HG03097 (cell line): Measurements from ENCODE around the gene AMPH.

ENCODE experiments used
- ATAC-seq: cut with Tn5 transposase; IDR thresholded peaks from one replicate; pipeline ENCODE4 v1.9.1; 2021; ENCODE audit not compliant: unreplicated experiment, low FRiP score

AMPH gene

GRCh38 chr7:38548605-38549004 lies 82.6 kb downstream of the AMPH start:
- ATAC-seq, result no peak

DNA sequence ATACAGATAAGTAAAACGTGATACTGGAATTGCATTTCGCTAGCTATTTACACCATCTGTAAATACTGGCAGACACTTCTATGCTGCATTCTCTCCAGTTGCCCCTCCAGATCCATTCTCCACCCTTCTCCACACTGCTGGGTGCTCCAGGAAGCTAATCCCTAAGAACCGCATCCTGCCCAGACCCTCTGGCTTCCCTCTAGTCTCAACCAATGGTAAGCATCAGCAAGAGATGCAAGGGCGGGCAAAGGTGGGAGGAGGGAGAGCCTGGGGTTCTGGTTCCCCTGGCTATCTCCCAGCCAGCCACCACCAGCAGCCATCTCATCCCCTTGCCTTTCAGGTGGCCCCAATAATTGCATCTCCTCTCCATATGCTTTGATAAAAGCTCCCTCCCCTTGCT lies 84.4 kb downstream of the AMPH start:
- ATAC-seq, result no peak

GRCh38 chr7:38545977-38546376 lies 85.2 kb downstream of the AMPH start:
- no peak for ATAC-seq

DNA sequence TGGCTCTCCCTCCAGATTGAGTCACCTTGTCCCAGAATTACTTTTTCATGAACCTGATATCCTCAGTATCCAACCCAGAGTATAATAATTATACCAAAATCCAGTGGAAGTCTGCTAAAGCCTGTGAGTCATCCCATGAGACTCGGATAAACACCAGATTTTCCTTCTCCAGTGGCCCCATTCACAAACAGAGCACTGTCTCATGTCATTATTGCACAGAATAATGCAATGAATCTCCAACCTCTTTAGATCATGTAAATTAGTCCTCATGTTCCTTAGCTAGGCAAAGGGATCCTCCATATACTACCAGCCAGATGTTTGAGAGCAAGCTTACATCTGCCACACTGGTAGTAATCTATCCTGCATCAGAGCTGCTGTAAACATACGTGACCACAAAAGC lies 89.0 kb downstream of the AMPH start:
- no peak for ATAC-seq

DNA sequence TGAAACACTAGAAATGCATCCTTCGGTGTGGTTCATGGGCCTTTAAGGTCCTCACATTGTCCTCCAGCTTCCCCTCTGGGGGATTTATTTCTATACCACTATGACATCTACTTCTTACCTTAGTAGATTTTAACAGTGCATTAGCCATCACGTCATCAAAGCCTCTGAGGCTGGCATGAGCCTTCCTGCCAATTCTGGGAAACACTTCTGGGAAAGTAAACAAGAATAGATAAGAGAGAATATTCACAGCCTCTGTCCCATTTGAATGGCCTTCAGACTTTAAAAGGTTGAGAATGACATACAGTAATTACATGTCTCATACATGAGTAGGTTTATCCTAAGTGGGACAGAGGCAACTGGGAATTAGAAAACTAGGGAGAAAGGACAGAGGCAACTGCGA lies 89.7 kb downstream of the AMPH start:
- ATAC-seq, result no peak

DNA sequence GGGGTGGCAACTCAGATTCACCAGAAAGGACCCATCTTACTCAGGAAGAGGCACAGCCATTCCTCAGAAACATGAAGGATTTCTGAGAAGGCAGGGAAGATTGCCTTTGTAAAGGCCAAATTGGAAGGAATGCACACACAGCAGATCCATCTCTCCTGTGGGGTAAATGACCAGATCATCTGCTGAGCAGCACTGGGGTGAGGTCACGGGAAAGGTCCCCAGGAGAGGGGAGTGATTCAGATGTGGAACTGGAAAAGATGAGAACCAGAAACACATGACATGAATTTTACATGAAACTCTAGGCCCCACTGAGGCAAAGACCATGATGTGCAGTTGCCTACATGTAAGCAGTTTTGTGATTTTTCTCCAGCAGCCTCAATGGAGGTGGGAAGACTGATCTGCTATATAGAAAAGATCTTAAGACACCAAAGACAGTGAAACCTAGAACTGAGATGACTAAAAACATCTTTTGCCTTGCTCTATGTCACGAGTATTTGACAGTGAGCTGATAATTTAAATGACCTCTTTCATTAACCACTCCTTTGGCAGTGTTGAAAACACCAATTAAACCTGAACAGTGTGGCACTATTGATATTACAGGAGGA lies 91.6 kb downstream of the AMPH start:
- no peak for ATAC-seq

GRCh38 chr7:38535073-38535472 lies 96.1 kb downstream of the AMPH start:
- ATAC-seq, result no peak

DNA sequence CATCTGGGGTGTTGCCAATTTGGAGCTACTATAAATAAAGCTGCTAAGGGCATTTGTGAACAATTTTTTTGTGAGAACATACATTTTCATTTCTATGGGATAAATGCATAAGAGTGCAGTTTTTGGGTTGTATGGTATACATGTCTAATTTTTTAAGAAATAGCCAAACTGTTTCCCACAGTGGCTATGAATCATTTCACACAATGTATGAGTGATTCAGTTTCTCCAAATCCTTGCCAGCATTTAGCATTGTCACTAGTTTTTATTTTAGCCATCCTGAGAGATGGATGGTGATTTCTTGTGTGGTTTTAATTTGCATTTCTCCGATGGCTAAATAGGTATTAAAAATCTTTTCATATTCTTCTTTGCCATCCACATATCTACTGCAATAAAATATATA lies 105.3 kb downstream of the AMPH start:
- no peak for ATAC-seq

GRCh38 chr7:38524786-38525185 lies 106.4 kb downstream of the AMPH start:
- no peak for ATAC-seq

DNA sequence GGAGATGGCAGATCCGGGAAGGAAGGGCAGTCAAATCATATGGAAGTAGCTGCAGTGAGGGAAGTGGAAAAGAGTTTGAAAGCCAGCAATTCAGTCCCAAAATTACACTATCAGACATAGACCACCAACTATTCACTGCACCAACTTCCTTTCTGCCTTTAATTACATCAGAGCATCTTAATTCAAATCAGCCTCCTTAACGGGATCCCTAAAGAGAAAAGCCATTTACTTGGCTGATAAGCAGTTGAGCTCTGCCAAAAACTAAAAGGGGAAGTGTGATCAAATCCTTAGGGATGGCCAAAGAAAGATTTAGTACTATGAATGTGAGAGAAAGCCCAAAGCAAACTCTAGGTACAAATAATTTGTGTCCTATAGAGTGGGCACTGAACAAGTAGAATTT lies 110.4 kb downstream of the AMPH start:
- no peak for ATAC-seq

GRCh38 chr7:38518541-38518940 lies 112.6 kb downstream of the AMPH start:
- no peak for ATAC-seq

DNA sequence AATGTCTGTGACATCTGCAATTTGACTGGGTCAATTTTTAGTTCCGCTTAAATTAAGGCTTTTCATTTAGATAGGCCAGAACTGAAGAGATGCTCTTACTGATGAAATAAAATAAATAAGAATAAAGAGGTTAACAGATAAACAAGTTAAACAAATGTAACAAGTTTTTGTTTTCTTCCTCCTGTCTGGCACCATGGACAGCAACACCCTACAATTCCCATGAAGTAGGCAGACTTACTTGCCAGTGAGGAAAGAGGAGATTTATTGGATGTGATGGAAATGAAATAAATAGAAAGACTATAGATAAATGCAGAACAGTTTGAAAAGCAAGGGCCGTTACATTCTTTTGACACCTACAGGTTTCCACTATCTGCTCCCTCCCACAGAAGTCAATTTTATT lies 118.5 kb downstream of the AMPH start:
- no peak for ATAC-seq

- no peak for ATAC-seq
These were observed 118.9 kb downstream of the AMPH start for GRCh38 chr7:38512291-38512690.

GRCh38 chr7:38507384-38507783 lies 123.8 kb downstream of the AMPH start:
- ATAC-seq, result no peak

- ATAC-seq, result no peak
These were observed 124.4 kb downstream of the AMPH start for GRCh38 chr7:38506756-38507155.

- ATAC-seq, result no peak
These were observed 125.2 kb downstream of the AMPH start for GRCh38 chr7:38506004-38506403.

GRCh38 chr7:38504684-38505083 lies 126.5 kb downstream of the AMPH start:
- ATAC-seq, result no peak

DNA sequence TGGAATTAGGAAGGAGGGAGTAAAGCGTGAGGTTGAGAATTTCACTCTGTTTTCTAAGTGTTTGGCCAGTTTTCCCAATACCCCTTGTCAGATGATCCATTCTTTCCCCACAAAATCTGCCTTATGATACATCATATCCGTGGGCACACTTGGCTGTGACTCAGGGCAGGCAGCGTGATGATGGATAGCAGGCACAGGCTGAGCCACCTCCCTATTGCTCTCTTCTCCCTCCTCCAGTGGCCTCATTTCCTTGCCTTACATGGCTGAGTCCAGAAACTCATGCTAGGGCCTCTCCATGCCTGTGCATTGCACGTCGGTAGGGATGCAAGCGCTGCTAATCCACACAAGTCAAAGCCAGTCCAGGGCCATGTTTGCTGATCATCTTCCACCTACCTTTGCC lies 128.3 kb downstream of the AMPH start:
- no peak for ATAC-seq

DNA sequence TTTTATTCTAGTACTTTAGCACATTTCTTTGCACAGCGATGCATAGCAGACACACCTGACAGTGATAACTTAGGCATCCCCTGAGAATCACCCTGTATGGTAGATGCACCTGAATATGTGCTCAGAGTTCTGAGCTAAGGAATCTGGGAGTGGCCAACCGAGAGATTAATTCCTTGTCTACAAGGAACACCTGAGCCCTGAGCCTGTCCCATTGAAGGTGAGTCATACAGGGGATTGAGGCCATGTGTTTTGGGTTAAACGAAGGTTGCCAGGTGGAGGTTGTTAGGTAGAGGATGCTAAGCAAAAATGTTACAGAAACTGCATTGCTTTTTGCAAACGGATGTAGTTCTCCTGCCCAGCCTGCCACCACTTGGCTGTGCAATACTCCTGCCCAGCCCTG lies 128.9 kb downstream of the AMPH start:
- ATAC-seq, result no peak

- no peak for ATAC-seq
These were observed 139.2 kb downstream of the AMPH start for GRCh38 chr7:38492010-38492409.

DNA sequence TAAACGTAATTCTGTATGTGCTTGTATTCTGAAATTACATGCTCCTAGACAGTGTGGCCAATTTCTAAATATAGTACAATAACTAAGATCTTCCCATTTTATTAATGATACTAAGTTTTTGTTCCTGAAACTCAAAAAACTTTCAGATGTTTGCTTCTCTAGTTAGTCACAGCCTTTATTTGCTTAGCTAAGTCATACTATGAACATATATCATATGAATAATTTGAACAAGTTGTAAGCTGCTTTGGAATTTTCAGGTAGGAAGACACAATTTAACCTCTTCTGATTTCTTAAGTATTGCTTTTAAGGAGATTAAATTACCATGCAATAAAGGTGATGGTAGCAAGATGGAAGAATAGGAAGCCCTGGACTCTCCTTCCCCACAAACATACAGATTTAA lies 148.7 kb downstream of the AMPH start:
- no peak for ATAC-seq

- ATAC-seq, result no peak
These were observed 149.8 kb downstream of the AMPH start for GRCh38 chr7:38481401-38481800.

DNA sequence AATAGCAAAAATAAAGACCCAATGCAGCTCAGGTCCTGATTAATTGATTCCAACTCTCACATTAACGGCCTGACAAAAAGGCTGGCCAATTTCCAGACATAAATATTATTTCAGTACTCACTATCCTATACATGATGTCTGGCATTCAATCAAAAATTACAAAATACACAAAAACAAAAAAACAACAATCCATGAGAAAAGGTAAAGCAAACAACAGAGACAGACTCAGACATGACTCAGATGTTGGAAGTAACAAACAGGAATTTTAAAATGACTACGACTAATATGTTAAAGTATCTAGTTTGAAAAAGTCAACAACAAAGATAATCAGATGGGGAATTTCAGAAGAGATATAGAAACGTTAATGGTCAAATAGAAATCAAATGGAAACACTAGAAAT lies 152.8 kb downstream of the AMPH start:
- ATAC-seq, result no peak
